GM23248 (cell line): ENCODE data around the gene FXR2. TPM values are rescaled to one million over a fixed set of nuclear protein-coding genes. Genes with fewer than 3 reads are reported as not detected.

Experiments used
- DNase-seq: peaks from one replicate; pipeline ENCODE4 v3.0.0-alpha.2; 2015
- H2AFZ ChIP-seq: fragments of 200-600 bp; sonication (generic); 2 replicates; pipeline ENCODE4 v1.6.1; 2016; ENCODE audit warnings: antibody characterized with exemption
- H3F3A ChIP-seq: fragments of 200-600 bp; sonication (generic); 2 replicates; pipeline ENCODE4 v1.6.1; 2016; ENCODE audit warnings: mild to moderate bottlenecking, antibody characterized with exemption, mixed run types; ENCODE audit not compliant: insufficient read depth
- H3K27ac ChIP-seq: fragments of 200-600 bp; sonication (generic); 2 replicates; pipeline ENCODE4 v1.5.1; 2016; ENCODE audit warnings: mild to moderate bottlenecking
- H3K27me3 ChIP-seq: fragments of 200-600 bp; sonication (generic); replicated peaks from 2 replicates; pipeline ENCODE4 v1.6.1; 2016; ENCODE audit warnings: mild to moderate bottlenecking; ENCODE audit not compliant: insufficient read depth
- H3K36me3 ChIP-seq: fragments of 200-600 bp; sonication (generic); 2 replicates; pipeline ENCODE4 v1.6.1; 2016; ENCODE audit warnings: low read depth, mild to moderate bottlenecking
- H3K4me1 ChIP-seq: fragments of 200-600 bp; sonication (generic); 2 replicates; pipeline ENCODE4 v1.6.1; 2016; ENCODE audit warnings: mild to moderate bottlenecking; ENCODE audit not compliant: insufficient read depth
- H3K4me2 ChIP-seq: fragments of 200-600 bp; sonication (generic); one replicate; pipeline ENCODE4 v1.6.1; 2016; ENCODE audit warnings: mild to moderate bottlenecking; ENCODE audit not compliant: unreplicated experiment
- H3K4me3 ChIP-seq: fragments of 200-600 bp; sonication (generic); 2 replicates; pipeline ENCODE4 v1.5.1; 2016; ENCODE audit warnings: mild to moderate bottlenecking
- H3K79me2 ChIP-seq: fragments of 200-600 bp; sonication (generic); 2 replicates; pipeline ENCODE4 v1.6.1; 2016; ENCODE audit warnings: mild to moderate bottlenecking; ENCODE audit not compliant: insufficient read depth
- H3K9ac ChIP-seq: fragments of 200-600 bp; sonication (generic); 2 replicates; pipeline ENCODE4 v1.6.1; 2016; ENCODE audit warnings: mild to moderate bottlenecking
- H3K9me2 ChIP-seq: fragments of 200-600 bp; sonication (generic); 2 replicates; pipeline ENCODE4 v1.6.1; 2016; ENCODE audit warnings: mixed run types, mild to moderate bottlenecking, moderate library complexity; ENCODE audit not compliant: insufficient read depth
- H3K9me3 ChIP-seq: fragments of 200-600 bp; sonication (generic); one replicate; pipeline ENCODE4 v1.6.1; 2017; ENCODE audit warnings: low read depth
- H4K20me1 ChIP-seq: fragments of 200-600 bp; sonication (generic); 2 replicates; pipeline ENCODE4 v1.6.0; 2016; ENCODE audit not compliant: insufficient read depth
- EZH2 ChIP-seq: fragments of 200-600 bp; sonication (generic); IDR thresholded peaks from 2 replicates; pipeline ENCODE4 v1.6.1; 2018; ENCODE audit warnings: antibody characterized with exemption, mild to moderate bottlenecking; ENCODE audit not compliant: insufficient read depth, poor library complexity, severe bottlenecking
- EZH2phosphoT487 ChIP-seq: fragments of 200-600 bp; sonication (generic); IDR thresholded peaks from 2 replicates; pipeline ENCODE4 v1.6.1; 2018; ENCODE audit warnings: antibody characterized with exemption, moderate library complexity, mild to moderate bottlenecking, low read depth; ENCODE audit not compliant: insufficient read depth
- WGBS, 2 experiments: methylation state at CpG; one replicate each; pipeline ENCODE4 v1.1.6; 2015 to 2017; ENCODE audit warnings: low lambda C conversion rate in 2 of 2, low coverage in 1 of 2; ENCODE audit errors: missing lambda C conversion rate in 2 of 2; 5-methylcytosine and 5-hydroxymethylcytosine counted together
- in situ Hi-C: fragments of 300-500 bp; cut with MboI; formaldehyde crosslinking; loops from 2 replicates; pipeline ENCODE4 v1.15.0; 2020
- polyA plus RNA-seq: library from polyadenylated mRNA; unstranded; fragments of >200 nt; fragmentation: Nextera tagmentation; extraction: Ambion mirVana; gene quantifications from 2 replicates; pipeline ENCODE4 v1.2.1, GENCODE V29; 2016
- total RNA-seq: library from RNA; depleted of rRNA; stranded (reverse); fragments of >200 nt; shearing (Covaris generic); gene quantifications from 2 replicates; pipeline ENCODE4 v1.2.3, GENCODE V29; 2014

The FXR2 gene
- total and polyA plus RNA-seq, 2 experiments from 2014 or later, result 10.9 to 57.1 TPM

GRCh38 chr17:7577327-7578199 is 37.1 kb downstream of the FXR2 start:
- Histone ChIP-seq H3K4me2 (no peak overlapping the region), H3K9me3 (no peaks in the 10 kb centered on the region), H3K27ac (peak overlapping the region; percentile 96), H2AFZ (no peak overlapping the region), H3F3A (peaks cover 60% of the 10 kb centered on the region), H3K9me2 (no peaks in the 10 kb centered on the region), H3K36me3 (peaks cover 44% of the 10 kb centered on the region), H3K4me3 (no peak overlapping the region), H4K20me1 (peaks cover 33% of the 10 kb centered on the region), H3K27me3 (no peaks in the 10 kb centered on the region), H3K79me2 (peaks cover 81% of the 10 kb centered on the region), H3K9ac (peak overlapping the region; percentile 99; the same call in 1 of the 2 replicates), H3K4me1 (peaks cover 43% of the 10 kb centered on the region)
- 70 to 72% methylated on average over 17 of the region's 17 CpGs for WGBS, 2 experiments
- no peak for DNase-seq
- in situ Hi-C loops, result no loop called here
- TF ChIP-seq EZH2, result no peak
- no peak for TF ChIP-seq EZH2phosphoT487

GRCh38 chr17:7576432-7576937 is 38.2 kb downstream of the FXR2 start:
- H3K4me2 ChIP-seq, result peak overlapping the region; percentile 79
- H3K4me3 ChIP-seq, result no peak overlapping the region; the same call in 1 of the 2 replicates
- DNase-seq, result peak; percentile 32
- H3K36me3 ChIP-seq, result peaks cover 44% of the 10 kb centered on the region
- peaks cover 37% of the 10 kb centered on the region for H3K4me1 ChIP-seq
- TF ChIP-seq EZH2 (no peak), EZH2phosphoT487 (no peak)
- H2AFZ ChIP-seq, result no peak overlapping the region
- peaks cover 33% of the 10 kb centered on the region for H4K20me1 ChIP-seq
- peaks cover 63% of the 10 kb centered on the region for H3F3A ChIP-seq
- no peaks in the 10 kb centered on the region for H3K27me3 ChIP-seq
- in situ Hi-C loops, result no loop called here
- H3K79me2 ChIP-seq, result peaks cover 75% of the 10 kb centered on the region
- H3K9me3 ChIP-seq, result no peaks in the 10 kb centered on the region
- peak overlapping the region; percentile 96 for H3K27ac ChIP-seq
- peak overlapping the region; percentile 99 for H3K9ac ChIP-seq
- WGBS, 2 experiments, result 61 to 67% methylated on average over 14 of the region's 14 CpGs
- H3K9me2 ChIP-seq, result no peaks in the 10 kb centered on the region

DNA sequence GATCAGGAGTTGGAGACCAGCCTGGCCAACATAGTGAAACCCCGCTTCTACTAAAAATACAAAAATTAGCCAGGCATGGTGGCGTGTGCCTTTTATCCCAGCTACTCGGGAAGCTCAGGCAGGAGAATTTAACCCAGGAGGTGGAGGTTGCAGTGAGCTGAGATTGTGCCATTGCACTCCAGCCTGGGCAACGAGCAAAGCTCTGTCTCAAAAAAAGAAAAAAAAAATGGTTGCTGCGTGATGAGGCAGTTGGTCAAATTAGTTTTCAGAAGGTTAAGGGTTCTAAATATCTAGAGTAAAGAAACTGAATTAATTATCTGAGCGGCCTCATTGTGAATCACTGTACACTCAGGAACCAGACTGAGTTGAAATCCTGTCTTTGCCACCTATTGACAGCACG is 38.7 kb downstream of the FXR2 start:
- Histone ChIP-seq H3F3A (peaks cover 63% of the 10 kb centered on the region), H3K9me3 (no peaks in the 10 kb centered on the region), H3K79me2 (peaks cover 75% of the 10 kb centered on the region), H3K27ac (peak overlapping the region; percentile 96), H3K36me3 (peaks cover 44% of the 10 kb centered on the region), H3K4me1 (peaks cover 37% of the 10 kb centered on the region), H3K9ac (peak overlapping the region; percentile 99), H3K9me2 (no peaks in the 10 kb centered on the region), H4K20me1 (peaks cover 33% of the 10 kb centered on the region), H3K4me3 (peak overlapping the region; percentile 93), H3K27me3 (no peaks in the 10 kb centered on the region), H2AFZ (no peak overlapping the region), H3K4me2 (peak overlapping the region; percentile 79)
- TF ChIP-seq EZH2 (no peak), EZH2phosphoT487 (no peak)
- no peak for DNase-seq
- in situ Hi-C loops, result no loop called here
- WGBS, 2 experiments, result 46 to 55% methylated on average over 7 of the region's 7 CpGs

DNA sequence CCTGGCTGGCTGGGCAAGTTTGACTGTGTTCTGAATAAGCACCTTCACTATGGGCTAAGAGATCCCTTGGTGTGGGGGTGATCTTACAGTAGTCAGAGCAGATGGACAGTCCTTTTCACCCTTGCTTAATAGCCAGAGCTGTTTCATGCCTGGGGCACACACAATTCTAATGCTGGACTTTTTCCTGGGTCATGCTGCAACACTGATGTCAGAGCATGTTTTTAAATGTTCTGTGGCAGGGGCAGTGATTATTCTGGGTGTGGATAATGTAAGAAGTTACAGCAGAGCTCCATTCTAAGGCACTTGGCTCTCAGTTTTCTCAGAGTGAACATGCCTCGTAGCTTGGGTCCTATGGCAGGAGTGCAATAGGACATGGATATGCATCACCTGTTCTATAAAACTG is 39.2 kb downstream of the FXR2 start:
- peak overlapping the region; percentile 96 for H3K27ac ChIP-seq
- peaks cover 37% of the 10 kb centered on the region for H3K4me1 ChIP-seq
- H3K79me2 ChIP-seq, result peaks cover 75% of the 10 kb centered on the region

More for the DNA sequence above, 39.2 kb downstream of the FXR2 start:
- peak; percentile 58 for DNase-seq
- Histone ChIP-seq H3K27me3 (no peaks in the 10 kb centered on the region), H3K4me3 (peak overlapping the region; percentile 93), H2AFZ (no peak overlapping the region), H3F3A (peaks cover 63% of the 10 kb centered on the region), H3K9me3 (no peaks in the 10 kb centered on the region), H3K9me2 (no peaks in the 10 kb centered on the region), H3K36me3 (peaks cover 44% of the 10 kb centered on the region), H4K20me1 (peaks cover 33% of the 10 kb centered on the region), H3K4me2 (peak overlapping the region; percentile 79), H3K9ac (peak overlapping the region; percentile 99)
- 44 to 56% methylated on average over 1 of the region's 1 CpG for WGBS, 2 experiments
- in situ Hi-C loops, result no loop called here
- no peak for TF ChIP-seq EZH2phosphoT487
- no peak for TF ChIP-seq EZH2
